Adipose tissue (tissue), 3 donors: Measurements from ENCODE around the gene PPA1. TPM values are rescaled to one million over a fixed set of nuclear protein-coding genes. Genes with fewer than 3 reads are reported as not detected.
"Not testable (repeated sequence)": the region's sequence is repeated elsewhere in the genome, so short reads cannot be mapped to it uniquely, and the experiment has no call there.

Experiments used
- H3K27ac ChIP-seq: one replicate; pipeline ENCODE4 v1.5.1; 2013; ENCODE audit warnings: low read depth, low read length
- WGBS, 3 donors: extraction: QIAGEN DNeasy Blood & Tissue Kit; methylation state at CpG; one replicate each; pipeline ENCODE4 v1.1.7; 2013; 5-methylcytosine and 5-hydroxymethylcytosine counted together
- polyA plus RNA-seq, 3 donors: library from polyadenylated mRNA; stranded (reverse); fragments of 200-250 nt; gene quantifications; one replicate each; pipeline ENCODE4 v1.2.3, GENCODE V29; 2013
- donor health status: healthy with polysubstance abuse.
- donor health status: Bipolar disorder and iron deficiency.
- donor health status: healthy.

PPA1 gene
- polyA plus RNA-seq = 100 to 1,000 TPM; 161 to 202 (median 199) TPM

DNA sequence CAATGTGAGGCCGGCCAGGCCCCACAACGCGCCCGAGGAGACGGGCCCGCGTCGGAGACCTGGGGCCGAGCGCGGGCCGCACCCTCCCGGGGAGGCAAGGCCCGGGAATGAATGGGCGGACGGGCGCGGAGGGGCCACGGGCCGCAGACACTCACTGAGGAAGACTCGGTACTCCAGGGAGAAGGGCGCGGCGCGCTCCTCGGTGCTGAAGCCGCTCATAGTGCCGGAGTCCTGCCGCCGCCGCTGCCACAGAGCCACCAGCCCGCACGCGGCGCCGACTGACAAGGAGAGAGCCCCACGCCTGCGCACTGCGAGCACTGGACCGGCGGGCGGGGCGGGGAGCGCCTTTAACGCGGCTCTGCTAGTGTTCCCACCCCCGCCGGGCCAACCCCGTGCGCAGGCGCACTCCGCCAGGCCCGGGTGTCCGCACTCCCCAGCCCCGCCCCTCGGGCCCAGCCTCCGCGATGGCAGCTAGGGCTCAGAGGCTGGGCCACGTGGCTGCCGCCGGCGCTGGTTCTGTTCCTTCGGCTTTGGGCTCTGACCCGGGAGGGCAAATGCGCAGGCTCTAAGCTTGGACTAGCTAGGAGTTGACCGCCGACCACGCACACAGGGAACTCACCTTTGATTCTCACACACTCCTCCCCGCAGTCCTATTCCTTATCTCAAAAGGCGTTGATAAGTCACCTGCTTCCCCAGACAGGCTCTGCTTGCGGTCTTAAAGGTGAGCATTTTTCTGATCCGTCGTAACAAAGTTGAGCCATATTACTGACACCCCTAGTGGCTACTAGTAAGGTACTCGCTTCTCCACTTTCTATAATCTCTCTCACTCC, at the start of gene PPA1:
TSS of gene PPA1 (minus strand) at position 321 of the 830 bp plus-strand sequence. CDS start at position 219, 102 bp downstream.
- WGBS, 3 donors = 0% methylated on average over 60 to 74 of the region's 74 CpGs
- peak within 1 kb of the TSS; percentile 33 for H3K27ac ChIP-seq

- no peak overlapping the region for H3K27ac ChIP-seq
- 81 to 87% (median 83%) methylated on average over 1 of the region's 1 CpG for WGBS, 3 donors
Measured at GRCh38 chr10:70281609-70282008, 48.4 kb upstream of the PPA1 start.

DNA sequence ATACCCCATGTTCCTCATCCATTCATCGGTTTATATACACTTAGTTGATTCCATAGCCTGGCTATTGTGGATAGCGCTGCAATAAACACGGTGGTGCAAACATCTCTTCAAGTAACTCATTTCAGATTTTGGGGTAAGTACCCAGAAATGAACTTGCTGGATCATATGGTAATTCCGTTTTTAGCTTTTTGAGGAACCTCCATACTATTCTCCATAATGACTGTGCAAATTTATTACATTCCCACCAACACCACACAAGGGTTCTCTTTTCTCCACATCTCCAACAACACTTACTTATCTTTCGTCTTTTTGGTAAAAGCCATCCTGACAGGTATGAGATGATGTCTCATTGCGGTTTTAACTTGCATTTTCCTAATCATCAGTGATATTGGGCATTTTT, 46.9 kb upstream of the PPA1 start:
- 77 to 93% (median 79%) methylated on average over 6 of the region's 6 CpGs for WGBS, 3 donors
- H3K27ac ChIP-seq = no peak overlapping the region

- no peak overlapping the region for H3K27ac ChIP-seq
- WGBS, 3 donors = 67 to 93% (median 73%) methylated on average over 3 of the region's 3 CpGs
Measured at GRCh38 chr10:70277396-70278030, 44.3 kb upstream of the PPA1 start.

DNA sequence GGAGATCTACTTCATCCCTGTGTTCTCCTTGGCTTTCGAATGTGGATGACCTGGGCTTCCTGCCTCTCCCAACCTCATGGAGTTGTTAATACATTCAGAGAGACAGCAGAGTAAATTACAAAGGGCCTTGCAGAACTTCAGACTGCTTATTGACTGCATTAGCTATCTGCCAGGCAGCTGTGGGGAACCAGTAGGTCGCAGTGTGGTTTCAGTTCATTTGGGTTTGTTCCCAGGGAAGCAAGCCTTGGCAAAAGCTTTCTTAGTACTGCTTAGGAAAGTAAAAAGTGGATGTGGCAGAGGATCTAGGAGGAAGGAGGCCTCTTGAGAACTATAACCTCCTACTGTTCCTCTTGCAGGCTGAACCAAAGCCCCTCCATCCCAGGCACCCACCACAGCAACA, 41.4 kb upstream of the PPA1 start:
- WGBS, 3 donors = 61 to 87% (median 69%) methylated on average over 2 of the region's 2 CpGs
- H3K27ac ChIP-seq = no peak overlapping the region

DNA sequence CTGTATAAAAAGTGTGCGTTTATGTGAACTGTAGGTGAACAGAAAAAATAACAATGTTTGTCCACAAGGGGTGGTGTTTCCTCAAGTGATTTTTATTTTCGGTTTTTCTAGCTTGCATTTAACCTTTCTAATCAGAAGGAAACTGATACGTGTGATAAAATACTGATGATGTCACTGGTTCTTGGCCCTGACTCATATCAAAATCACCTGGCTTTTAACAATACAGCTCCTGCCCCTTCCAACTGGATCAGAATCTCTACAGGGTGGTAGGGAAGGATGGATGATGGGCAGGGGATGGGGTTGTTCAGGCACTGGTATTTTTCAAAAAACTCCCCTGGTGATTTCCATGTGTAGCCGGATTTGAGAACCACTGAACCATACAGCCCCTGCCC, 39.7 kb upstream of the PPA1 start:
- no peak overlapping the region for H3K27ac ChIP-seq
- 9 to 15% (median 12%) methylated on average over 4 of the region's 4 CpGs for WGBS, 3 donors

DNA sequence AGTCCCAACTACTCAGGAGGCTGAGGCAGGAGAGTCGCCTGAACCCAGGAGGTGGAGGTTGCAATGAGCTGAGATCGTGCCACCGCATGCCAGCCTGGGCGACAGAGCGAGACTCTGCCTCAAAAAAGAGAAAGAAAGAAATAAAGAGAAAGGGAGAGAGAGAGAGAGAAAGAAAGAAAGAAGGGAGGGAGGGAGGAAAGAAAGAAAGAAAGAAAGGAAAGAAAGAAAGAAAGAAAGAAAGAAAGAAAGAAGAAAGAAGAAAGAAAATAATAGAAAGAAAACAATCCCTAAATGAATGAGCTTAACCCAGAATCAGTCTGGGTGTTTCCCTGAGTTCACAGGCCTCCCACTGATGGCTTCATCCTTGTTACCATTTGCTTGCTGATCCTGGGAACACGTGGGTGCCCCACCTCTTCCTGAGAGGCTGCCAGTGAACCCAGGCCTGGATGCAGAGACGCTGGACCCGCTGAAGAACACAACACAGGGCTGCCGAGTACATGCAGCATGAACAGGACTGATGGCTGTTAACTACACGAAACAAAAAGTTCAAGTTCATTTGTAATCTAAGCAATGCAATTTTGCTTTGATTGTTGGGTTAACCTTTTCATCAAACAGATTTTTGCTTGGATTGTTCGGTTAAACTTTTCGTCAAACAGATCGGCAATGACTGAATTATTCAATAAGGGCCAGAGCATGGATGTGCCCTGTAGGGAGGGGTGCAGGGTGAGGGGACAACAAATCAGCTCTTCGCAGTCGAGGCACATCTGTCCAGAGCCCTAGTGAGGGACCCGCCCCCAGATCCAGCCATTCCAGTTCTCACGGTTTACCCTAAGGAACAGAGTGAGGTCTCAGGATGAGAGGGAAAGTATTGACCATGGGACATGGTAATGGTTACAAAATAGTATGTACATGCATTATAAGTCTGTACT, 39.0 kb upstream of the PPA1 start:
- no peak overlapping the region for H3K27ac ChIP-seq
- 72 to 74% (median 73%) methylated on average over 17 of the region's 17 CpGs for WGBS, 3 donors

DNA sequence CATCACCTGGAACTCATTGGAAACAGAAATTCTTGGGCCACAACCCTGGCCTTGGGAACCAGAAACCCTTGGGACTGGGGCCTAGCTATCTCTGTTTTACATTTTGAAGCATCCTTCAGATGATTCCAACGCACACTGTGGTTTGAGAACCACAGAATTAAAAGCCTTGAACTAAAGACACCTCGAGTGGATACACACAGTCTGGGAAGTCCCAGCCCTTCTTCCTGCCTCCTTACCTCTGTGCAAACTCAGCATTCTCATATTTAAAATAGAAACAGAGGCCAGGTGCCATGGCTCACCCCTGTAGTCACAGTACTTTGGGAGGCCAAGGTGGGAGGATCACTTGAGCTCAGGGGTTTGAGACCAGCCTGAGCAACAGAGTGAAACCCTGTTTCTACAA, 37.7 kb upstream of the PPA1 start:
- 71 to 89% (median 83%) methylated on average over 2 of the region's 2 CpGs for WGBS, 3 donors
- no peak overlapping the region for H3K27ac ChIP-seq

- WGBS, 3 donors = 90 to 99% (median 98%) methylated on average over 3 of the region's 3 CpGs
- H3K27ac ChIP-seq = no peak overlapping the region
Measured at GRCh38 chr10:70269741-70270140, 36.5 kb upstream of the PPA1 start.

DNA sequence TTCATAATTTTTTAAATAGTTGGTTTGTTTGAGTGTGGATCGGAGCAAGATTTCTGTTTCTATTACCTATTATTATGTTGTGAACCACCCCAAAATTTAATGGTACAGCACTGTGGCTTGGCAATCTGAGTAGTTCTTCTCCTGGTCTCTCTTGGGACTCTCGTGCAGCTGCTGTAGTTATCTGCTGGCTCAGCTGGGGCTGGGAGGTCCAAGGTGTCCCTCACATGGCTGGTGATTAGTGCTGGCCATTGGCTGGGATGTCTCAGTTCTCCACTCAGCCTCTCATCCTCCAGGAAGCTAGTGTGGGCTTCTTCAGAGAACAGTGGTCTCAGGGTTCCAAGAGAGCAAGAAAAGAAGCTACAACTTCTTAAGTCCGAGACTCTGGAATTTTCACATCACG, 35.1 kb upstream of the PPA1 start:
- WGBS, 3 donors = 82 to 91% (median 85%) methylated on average over 4 of the region's 4 CpGs
- no peak overlapping the region for H3K27ac ChIP-seq

- H3K27ac ChIP-seq = no peak overlapping the region
- 59 to 61% (median 61%) methylated on average over 9 of the region's 9 CpGs for WGBS, 3 donors
Measured at GRCh38 chr10:70267161-70267933, 34.1 kb upstream of the PPA1 start.

DNA sequence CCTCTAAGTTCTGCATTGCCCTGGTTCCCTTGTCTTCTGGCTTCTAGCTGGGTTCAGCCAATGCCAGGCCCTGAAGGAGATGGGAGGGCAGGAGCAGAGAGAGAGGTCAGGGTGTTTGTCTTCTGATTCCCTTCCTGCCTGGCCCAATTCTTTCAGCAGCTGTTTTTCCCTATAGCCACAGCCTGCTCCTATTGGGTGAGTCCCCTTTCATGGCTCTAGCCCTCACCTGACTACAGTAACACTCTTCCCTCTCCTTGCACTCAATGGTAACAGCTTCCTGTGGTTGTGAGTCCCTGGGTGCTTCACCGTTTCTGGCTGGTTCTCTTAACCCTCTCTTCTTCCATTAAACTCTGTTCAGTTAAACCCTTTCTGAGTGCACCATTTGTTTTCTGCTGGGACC, 33.5 kb upstream of the PPA1 start:
- WGBS, 3 donors = 44 to 53% (median 50%) methylated on average over 1 of the region's 1 CpG
- H3K27ac ChIP-seq = no peak overlapping the region

DNA sequence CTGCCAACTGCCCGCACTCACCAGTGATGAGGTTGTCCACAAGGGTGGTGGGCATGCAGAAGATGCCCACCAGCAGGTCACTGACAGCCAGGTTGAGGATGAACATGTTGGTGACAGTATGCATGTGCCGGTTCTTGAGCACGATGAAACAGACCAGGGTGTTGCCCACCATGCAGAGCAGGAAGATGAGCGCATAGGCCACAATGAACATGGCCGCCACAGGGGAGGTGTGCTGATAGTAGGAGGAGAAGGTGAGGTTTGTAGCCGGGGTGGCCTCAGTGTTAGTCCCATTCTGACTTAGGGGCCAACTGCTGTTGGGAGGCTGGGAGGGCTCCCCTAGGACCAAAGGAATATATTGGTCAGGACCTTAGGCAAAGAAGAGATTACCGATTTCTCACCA, 32.8 kb upstream of the PPA1 start:
- H3K27ac ChIP-seq = no peak overlapping the region
- WGBS, 3 donors = 93 to 97% (median 94%) methylated on average over 7 of the region's 7 CpGs

GRCh38 chr10:70265032-70265689, 31.9 kb upstream of the PPA1 start:
- 42 to 53% (median 52%) methylated on average over 10 of the region's 10 CpGs for WGBS, 3 donors
- H3K27ac ChIP-seq = no peak overlapping the region

DNA sequence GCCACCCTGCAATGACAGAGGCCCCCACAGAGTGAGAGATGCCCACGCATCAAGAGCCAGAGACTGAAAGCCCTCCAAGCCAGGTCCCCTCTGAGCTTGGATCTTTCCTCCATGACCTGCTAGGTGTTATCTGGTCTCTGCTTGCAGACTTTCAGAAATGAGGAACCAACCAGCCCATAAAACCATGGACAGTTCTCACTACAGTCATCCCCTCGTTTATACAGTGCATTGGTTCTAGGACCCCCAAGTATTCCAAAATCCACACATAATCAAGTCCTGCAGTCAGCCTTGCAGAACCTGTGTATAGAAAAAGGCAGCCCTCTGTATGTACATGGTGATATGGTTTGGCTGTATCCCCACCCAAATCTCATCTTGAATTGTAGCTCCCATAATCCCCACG, 27.5 kb upstream of the PPA1 start:
- H3K27ac ChIP-seq = no peak overlapping the region
- 78 to 91% (median 85%) methylated on average over 3 of the region's 3 CpGs for WGBS, 3 donors

GRCh38 chr10:70260259-70260658, 27.0 kb upstream of the PPA1 start:
- no peak overlapping the region for H3K27ac ChIP-seq
- WGBS, 3 donors = 58 to 80% (median 77%) methylated on average over 1 of the region's 1 CpG

GRCh38 chr10:70258216-70258615, 25.0 kb upstream of the PPA1 start:
- 50 to 82% (median 56%) methylated on average over 1 of the region's 1 CpG for WGBS, 3 donors
- H3K27ac ChIP-seq = no peak overlapping the region

GRCh38 chr10:70257816-70258215, 24.6 kb upstream of the PPA1 start:
- 85 to 89% (median 88%) methylated on average over 8 of the region's 8 CpGs for WGBS, 3 donors
- H3K27ac ChIP-seq = not testable (repeated sequence)
